Measurements from ENCODE around the gene CAMK2B.

Gene CAMK2B

DNA sequence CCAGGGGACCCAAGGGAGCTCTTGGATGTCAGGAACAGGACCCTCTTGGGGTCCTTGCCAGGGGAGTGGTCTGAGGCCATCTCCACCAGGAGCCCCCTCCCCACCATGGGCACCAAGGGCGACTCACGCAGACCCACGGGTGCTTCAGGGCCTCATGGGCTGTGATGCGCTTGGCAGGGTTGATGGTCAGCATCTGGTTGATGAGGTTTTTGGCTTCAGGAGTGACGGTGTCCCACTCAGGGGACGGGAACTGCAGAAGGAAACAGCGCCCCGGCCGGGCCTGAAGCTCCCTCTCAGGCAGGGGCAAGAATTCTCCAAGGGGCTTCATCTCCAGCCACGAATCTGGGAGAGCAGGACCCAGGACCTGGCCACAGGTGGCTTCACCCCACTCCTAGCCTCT is 83.3 kb downstream of the CAMK2B start:
- TF ChIP-seq GATA3 (IDR thresholded peaks at IDR 0.05; ENCODE audit: low read depth, low read length) (no peak), GATA2 (IDR thresholded peaks at IDR 0.05; ENCODE audit: low read depth, low read length) (no peak)

DNA sequence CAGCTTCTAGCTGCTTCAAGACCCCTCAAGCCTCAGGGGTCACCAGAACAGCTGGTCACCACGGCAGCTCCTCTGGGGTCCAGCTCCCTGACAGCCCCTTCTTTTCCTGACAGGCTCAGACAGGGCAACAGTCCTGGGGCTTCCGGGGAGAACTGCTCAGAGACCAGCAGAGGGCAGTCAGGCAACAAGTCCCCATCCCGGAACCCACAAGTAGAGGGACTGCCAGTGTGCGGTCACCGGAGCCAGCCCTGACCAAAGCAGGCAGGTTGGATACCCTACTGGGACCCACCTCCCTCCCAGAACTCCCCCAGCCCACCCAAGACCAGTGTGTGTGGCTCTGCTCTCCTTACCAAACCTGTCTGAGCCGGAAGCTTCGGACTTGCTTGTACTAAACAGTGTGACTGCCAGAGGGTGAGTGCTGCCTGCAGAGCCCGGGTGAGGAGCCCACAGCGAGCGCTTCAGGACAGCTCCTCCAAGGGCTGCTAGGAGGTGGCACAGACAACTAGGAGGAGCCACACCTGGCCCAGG is 84.3 kb downstream of the CAMK2B start:
- TF ChIP-seq GATA3 (IDR thresholded peaks at IDR 0.05; ENCODE audit: low read depth, low read length) (no peak), GATA2 (IDR thresholded peaks at IDR 0.05; ENCODE audit: low read depth, low read length) (no peak)

DNA sequence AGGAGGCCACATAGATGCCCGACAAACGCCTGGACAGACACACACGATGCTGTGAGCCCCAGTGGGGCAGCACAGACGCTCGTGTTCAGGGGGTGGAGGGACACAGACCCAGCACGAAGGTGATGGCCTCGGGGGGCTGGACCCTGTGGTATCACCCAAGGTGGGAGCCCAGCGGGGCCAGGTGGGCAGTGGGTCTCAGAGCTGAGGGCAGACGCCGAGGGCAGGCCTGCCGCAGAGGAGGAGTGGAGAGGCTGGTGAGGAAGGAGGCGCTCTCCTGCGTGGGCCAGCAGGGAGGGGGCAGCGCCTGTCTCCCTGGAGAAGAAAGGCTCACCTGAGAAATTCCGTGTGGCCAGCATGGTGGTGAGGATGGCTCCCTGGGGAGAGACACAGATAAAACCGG is 85.0 kb downstream of the CAMK2B start:
- TF ChIP-seq GATA3 (IDR thresholded peaks at IDR 0.05; ENCODE audit: low read depth, low read length) (no peak), GATA2 (IDR thresholded peaks at IDR 0.05; ENCODE audit: low read depth, low read length) (no peak)

DNA sequence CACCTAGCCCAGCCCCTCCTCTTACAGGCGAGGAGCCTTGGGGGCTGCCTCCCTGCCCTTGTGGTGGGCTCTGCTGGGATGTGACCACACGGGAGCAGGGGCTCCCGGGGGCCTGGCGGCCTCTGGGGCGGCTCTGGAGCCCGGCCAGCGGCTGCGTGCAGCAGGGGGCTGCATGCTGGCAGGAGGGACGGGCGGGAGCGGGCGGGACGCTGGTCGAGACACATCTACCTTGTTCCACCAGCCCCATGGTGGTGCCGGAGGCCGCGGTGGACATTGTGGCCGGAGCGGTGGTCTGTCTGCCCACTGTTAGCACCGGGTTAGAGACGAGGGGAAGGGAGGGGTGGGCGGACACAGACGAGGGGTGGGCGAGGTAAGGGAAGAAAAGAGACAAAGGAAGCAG is 86.0 kb downstream of the CAMK2B start:
- TF ChIP-seq GATA2 (IDR thresholded peaks at IDR 0.05; ENCODE audit: low read depth, low read length): no peak

DNA sequence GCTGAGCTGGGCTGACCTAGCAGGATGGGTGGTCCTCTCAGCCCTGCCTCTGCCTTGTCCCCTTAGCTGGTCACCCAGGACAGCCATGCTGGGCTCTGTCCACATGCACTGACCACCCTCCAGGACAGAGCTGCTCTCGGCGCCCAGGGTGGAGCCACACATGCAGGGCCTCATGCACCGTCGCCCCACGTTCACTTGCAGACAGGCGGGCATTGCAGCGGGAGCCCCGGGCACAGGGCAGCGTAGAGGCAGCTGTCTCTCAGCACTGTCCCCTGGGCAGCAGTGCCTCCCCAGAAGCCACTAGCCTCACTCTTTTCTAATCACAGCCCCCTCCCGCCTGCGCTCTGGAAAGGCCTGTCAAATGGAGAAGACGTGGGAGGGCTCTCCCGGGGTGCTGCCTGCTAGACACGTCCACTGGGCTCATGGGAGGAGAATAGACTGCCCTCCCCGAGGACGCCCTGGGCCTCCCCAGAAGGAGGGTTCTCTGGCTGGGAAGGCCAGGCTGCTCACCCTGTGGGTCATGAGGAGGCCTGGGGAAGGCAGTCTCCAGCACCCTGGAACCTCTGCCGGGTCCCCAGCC is 87.2 kb downstream of the CAMK2B start:
- TF ChIP-seq GATA2 (IDR thresholded peaks at IDR 0.05; ENCODE audit: low read depth, low read length) (no peak), GATA3 (IDR thresholded peaks at IDR 0.05; ENCODE audit: low read depth, low read length) (no peak)

DNA sequence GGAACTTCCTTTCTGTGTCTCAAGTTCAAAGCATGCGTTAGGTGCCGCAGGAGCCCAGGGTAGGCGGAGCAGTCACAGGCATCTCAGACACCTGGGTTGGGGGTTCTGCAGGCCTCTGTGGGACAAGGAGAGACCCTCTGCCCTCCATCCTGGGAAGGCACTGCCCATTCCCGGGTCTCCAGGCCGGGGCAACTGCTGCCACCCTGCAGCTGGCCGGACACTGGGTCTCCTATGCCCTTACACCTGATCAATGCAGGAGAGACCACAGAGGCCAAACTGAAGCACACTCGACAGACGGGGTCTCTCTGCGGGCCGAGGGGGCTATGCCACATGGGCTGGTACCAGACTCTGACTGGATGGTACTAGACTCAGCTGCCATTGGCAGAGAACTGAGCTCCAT is 87.7 kb downstream of the CAMK2B start:
- no peak for TF ChIP-seq GATA2 (IDR thresholded peaks at IDR 0.05; ENCODE audit: low read depth, low read length)
- TF ChIP-seq GATA3 (IDR thresholded peaks at IDR 0.05; ENCODE audit: low read depth, low read length): no peak

DNA sequence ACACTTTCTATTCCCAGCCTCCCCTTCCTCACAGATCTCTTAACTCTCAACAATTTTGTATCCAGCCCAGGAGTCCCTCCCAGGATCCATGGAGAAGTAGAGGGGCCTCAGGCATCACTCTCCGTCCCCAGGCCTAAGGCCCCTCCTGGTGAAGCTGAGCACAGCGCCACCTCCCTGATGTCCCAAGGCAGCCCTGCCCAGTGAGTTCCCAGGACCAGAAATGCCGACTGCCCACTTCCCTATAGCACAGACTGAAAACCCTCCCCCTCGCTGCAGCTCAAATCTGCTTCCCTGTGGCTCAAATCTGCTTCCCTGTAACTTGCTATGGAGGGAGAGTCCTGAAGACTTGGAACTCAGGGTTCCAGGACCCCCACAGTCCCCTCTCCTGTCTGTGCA is 89.1 kb downstream of the CAMK2B start:
- TF ChIP-seq GATA3 (IDR thresholded peaks at IDR 0.05; ENCODE audit: low read depth, low read length) (no peak), GATA2 (IDR thresholded peaks at IDR 0.05; ENCODE audit: low read depth, low read length) (no peak)

DNA sequence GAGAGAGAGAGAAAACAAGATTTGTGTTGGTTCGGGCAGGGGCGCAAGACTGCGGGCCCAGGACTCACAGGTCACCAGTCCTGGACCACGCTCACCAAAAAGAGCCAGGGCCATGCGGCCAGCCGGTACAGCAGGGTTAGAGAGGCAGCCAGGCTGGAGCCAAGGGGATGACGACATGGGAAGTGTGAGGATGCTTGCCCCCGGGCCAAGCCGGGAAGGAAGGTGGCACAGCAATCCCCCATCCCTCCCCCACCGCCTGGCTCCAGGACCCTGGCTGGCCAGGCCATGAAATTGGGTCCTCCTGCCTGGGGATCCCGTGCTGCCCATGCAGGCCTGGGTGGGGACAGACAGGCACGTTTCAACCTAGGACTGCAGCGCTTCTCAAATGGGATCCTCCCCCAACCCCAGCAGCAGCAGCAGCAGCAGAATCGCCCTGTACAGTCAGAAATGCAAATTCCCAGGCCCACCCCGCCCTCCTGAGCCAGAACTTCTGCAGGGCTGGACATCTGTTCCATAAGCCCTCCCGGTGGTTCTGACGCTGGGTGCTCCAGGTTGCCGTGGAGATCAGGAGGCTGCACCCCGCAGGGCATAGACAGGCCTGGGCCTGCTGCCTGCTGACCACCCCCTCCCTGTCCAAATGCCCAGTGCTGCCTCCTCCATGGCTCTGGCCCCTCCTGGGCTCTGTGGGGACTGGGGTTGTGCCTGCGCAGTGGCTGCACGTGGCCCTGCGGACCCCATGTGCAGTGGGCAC is 89.6 kb downstream of the CAMK2B start:
- TF ChIP-seq GATA3 (IDR thresholded peaks at IDR 0.05; ENCODE audit: low read depth, low read length) (no peak), GATA2 (IDR thresholded peaks at IDR 0.05; ENCODE audit: low read depth, low read length) (no peak)

DNA sequence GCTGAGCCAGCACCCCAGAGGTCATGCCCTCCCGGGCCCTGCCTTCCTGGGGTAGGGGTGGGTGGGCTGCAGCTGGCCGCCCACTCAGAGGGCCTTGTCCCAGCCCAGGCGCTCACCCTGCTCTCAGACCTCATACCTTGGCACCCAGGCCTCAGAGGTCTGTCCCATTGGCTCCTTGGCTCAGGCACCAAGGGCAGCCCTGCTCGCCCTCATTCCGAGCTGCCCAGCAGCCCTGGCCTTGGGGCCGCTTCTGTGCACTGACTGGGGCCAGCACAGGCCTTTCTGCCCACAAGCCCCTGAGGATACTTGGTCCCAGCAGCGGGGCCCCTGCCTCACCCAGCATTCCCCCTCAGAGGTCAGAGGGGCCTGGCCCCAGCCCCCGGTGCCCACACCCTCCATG is 90.3 kb downstream of the CAMK2B start:
- TF ChIP-seq GATA2 (IDR thresholded peaks at IDR 0.05; ENCODE audit: low read depth, low read length) (no peak), GATA3 (IDR thresholded peaks at IDR 0.05; ENCODE audit: low read depth, low read length) (no peak)

DNA sequence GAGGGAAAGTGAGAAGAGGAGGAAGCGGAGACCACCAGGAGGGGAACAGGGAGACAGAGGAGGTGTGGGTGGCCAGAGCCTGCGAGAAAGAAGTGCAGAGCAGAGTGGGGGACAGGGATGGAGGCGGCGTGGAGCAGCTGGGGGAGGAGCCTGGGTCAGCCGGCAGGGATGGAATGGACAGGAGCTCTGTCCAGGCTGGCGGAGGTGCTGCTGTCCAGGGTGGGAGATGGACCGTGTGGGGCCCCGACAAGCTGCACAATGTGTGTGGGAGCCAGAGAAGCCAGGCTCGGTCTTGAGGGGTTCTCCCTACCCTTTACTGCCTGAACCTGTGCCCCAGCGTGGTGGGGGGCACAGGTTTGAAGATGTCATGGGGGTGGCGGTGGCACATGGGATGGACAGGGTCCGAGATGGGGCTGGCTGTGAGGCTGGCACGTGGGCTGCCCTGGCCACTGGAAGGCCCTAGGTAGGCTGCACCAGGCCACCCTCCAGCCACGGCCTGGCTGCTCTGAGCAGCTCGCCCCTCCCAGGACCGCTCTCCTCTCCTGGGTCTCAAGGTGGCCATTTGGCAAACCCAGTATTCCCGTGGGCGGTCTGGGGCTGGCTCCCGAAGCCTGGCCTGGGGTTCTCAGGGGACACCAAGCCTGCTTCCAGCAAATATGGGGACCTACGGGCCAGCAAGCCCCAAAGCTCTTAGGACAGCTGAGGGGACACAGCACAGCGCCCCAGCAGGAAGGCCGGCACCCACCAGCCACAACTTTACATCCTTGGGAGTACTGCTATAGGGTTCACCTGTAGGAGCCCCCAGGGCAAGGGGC is 92.3 kb downstream of the CAMK2B start:
- TF ChIP-seq GATA3 (IDR thresholded peaks at IDR 0.05; ENCODE audit: low read depth, low read length) (no peak), GATA2 (IDR thresholded peaks at IDR 0.05; ENCODE audit: low read depth, low read length) (no peak)

DNA sequence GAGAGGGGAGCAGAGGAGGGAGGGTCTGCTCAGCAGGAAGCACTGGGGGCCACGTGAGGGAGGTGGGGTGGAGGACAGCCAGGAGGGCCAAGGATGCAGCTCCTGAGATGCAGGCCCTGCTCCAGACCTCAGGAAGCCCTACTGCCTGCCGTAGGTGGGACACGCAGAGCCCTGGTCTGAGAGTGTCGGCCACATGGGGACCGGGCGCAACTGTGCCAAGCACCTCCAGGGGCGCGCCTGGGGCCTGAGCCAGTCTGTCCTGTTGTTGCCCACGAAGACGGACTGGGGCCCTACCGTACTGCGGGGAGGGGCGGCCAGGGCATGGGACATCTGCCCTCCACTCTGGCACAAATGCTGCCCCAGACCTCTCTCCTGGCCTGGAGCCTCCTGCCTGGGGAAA is 93.0 kb downstream of the CAMK2B start:
- no peak for TF ChIP-seq GATA2 (IDR thresholded peaks at IDR 0.05; ENCODE audit: low read depth, low read length)
- no peak for TF ChIP-seq GATA3 (IDR thresholded peaks at IDR 0.05; ENCODE audit: low read depth, low read length)

DNA sequence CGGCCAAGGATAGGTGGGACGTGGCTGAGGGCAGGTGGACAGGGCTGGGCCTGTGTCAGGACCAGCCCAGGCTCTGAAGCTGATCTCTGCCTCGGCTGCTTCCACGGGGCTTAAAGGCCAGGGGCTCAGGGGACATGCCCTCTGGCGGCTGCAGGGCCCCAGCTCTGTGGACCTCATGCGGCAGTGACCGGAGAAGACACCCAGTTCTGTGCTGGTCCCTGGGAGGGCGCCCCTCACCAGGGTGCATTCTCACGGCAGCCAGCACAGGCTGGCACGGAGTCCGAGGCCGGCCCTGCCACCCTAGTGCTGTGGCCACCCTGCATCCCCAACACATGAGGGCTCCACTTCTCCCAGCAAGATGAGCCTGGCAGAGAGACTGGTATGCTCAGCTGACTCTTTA is 94.3 kb downstream of the CAMK2B start:
- TF ChIP-seq GATA2 (IDR thresholded peaks at IDR 0.05; ENCODE audit: low read depth, low read length) (no peak), GATA3 (IDR thresholded peaks at IDR 0.05; ENCODE audit: low read depth, low read length) (no peak)

DNA sequence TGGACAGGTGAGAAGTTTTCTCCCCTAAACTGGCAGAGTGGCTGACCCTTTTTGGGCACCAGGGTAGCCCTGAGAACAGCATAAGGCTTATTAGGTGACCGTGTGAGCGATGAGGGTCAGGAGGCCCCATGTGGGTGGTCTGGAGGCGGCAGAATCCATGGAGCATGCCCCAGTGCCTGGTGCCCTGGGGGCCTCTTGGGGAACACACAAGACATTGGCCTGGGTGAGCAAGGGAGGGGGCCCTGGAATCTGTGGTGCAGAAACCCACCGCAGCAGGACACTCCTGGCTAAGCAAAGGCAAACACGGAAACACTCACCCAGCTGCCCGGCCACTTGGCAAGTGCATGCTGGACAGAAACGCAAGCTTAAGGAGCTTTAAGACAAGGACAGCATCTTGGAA is 95.1 kb downstream of the CAMK2B start:
- TF ChIP-seq GATA3 (IDR thresholded peaks at IDR 0.05; ENCODE audit: low read depth, low read length): no peak
- TF ChIP-seq GATA2 (IDR thresholded peaks at IDR 0.05; ENCODE audit: low read depth, low read length): no peak

DNA sequence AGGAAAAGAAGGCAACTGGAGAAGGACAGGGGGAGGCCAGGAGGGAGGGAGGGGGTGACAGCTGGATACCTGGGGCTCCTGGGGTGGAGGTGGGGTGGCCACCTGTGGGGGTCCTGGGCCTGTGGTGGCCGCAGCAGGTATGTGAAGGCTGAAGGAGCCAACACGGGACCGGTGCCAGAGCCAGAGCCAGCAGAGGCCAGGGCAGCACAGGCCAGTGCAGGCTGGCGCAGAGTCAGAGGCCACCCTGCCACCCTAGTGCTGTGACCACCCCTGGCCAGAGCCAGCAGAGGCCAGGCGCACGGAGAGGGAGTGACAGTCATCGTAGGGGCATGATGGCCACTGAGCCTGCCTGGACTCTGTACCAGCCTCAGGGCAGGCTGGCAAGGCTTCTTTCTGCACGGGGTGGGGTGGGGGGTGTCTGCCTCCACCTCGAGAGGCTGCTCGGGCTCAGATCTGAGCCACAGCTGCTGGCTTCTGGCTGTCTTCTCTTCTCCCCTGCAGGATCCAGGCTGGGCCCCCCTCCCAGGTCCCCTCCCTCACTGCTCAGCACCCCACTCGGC is 95.8 kb downstream of the CAMK2B start:
- TF ChIP-seq GATA3 (IDR thresholded peaks at IDR 0.05; ENCODE audit: low read depth, low read length): no peak
- TF ChIP-seq GATA2 (IDR thresholded peaks at IDR 0.05; ENCODE audit: low read depth, low read length): no peak
